ENCODE data around the gene MT1F. TPM values are rescaled to one million over a fixed set of nuclear protein-coding genes. Genes with fewer than 3 reads are reported as not detected.
"Not testable (repeated sequence)": the region's sequence is repeated elsewhere in the genome, so short reads cannot be mapped to it uniquely, and the experiment has no call there.

MT1F gene
- polyA plus RNA-seq, 4 donors = 4.9 to 73.8 (median 49.8) TPM

- DNase-seq (ENCODE audit: low read depth in 4 of 4, low spot score in 3 of 4) = no peak
Observed at GRCh38 chr16:56641166-56641565, 16.6 kb upstream of the MT1F start.

DNA sequence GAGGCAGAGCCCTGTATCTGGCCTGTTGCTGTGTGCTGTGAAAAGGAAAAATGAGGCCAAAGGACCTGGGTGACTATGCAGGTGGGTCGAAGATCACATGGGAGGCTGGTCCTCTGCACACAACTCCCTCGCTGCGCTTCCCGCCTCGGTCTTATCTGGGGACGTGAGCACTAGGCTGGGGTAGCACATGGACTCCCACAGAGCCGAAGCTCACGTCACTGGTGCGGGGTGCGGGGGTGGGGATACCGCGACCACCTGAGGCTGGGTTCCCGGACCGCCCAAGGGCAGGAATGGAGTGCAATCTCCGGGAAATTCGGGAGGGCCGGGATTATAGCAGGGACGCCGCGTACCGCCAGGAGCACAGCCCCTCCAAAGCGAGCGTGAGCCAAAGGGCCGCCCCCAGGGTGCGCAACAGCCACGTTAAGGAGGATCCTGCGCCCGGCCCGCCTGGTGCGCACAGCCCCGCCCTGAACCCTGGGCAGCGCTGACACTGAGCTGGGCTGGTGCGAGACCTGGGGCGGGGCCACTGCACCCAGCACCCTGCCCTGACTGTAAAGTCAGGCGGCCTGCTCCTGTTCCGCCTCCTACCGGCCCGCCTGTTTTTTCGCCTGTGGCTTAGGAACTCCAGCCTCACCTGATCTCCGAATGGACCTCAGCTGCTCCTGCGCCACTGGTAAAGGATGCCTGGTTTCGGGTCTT is 14.5 kb upstream of the MT1F start:
- no peak for DNase-seq (ENCODE audit: low read depth in 4 of 4, low spot score in 3 of 4)

GRCh38 chr16:56643833-56644232 is 13.9 kb upstream of the MT1F start:
- DNase-seq (ENCODE audit: low read depth in 4 of 4, low spot score in 3 of 4) = no peak

GRCh38 chr16:56645311-56645710 is 12.4 kb upstream of the MT1F start:
- DNase-seq (ENCODE audit: low read depth in 4 of 4, low spot score in 3 of 4) = no peak

GRCh38 chr16:56645838-56646237 is 11.9 kb upstream of the MT1F start:
- DNase-seq (ENCODE audit: low read depth in 4 of 4, low spot score in 3 of 4) = no peak

- no peak for DNase-seq (ENCODE audit: low read depth in 4 of 4, low spot score in 3 of 4)
Observed at GRCh38 chr16:56647641-56648431, 9.9 kb upstream of the MT1F start.

DNA sequence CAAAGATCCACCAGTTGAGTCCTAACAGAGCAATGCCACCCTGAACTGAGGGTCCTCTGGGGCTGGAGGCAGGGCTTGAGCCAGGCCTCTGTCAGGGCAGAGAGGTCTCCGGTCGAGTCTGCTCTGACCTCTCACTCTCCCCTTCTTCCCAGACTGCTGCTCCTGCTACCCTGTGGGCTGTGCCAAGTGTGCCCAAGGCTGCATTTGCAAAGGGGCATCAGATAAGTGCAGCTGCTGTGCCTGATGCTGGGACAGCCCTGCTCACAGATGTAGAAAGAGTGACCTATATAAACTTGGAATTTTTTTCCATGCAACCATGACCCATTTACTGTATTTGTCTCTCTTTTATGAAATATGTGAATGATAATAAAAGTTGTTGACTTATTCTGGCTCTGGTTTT is 8.5 kb upstream of the MT1F start:
- DNase-seq (ENCODE audit: low read depth in 4 of 4, low spot score in 3 of 4) = no peak

- DNase-seq (ENCODE audit: low read depth in 4 of 4, low spot score in 3 of 4) = no peak
Observed at GRCh38 chr16:56649820-56650219, 7.9 kb upstream of the MT1F start.

DNA sequence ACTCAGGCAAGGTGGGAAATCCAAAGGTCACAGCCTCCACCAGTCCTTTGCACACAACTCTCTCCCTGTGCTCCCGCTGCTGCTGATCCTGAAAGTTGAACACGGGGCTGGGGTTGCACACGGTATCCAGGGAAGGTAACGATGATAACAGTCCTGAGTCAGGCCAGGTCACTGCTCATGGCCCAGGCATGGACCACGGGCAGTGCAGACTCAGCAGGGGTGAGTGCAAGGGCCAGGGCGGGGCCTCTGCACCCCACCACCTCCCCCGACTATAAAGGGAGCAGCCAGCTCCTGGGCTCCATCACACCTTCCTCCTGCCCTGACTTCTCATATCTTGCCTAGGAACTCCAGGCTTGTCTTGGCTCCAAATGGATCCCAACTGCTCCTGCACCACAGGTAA is 6.2 kb upstream of the MT1F start, which contains the start of gene MT1B:
MT1B (plus strand) TSS at position 301 of the 400 bp plus-strand sequence; CDS start at position 369, 68 bp downstream.
- no peak for DNase-seq (ENCODE audit: low read depth in 4 of 4, low spot score in 3 of 4)

- no peak for DNase-seq (ENCODE audit: low read depth in 4 of 4, low spot score in 3 of 4)
Observed at GRCh38 chr16:56652600-56652999, 5.2 kb upstream of the MT1F start.

GRCh38 chr16:56653218-56653617 is 4.5 kb upstream of the MT1F start:
- DNase-seq (ENCODE audit: low read depth in 4 of 4, low spot score in 3 of 4) = no peak

GRCh38 chr16:56658327-56658875 is 642 bp downstream of the MT1F start:
- DNase-seq (ENCODE audit: low read depth in 4 of 4, low spot score in 3 of 4) = no peak

- DNase-seq (ENCODE audit: low read depth in 4 of 4, low spot score in 3 of 4) = no peak
Observed at GRCh38 chr16:56662357-56663354, 4.9 kb downstream of the MT1F start.

- no peak for DNase-seq (ENCODE audit: low read depth in 4 of 4, low spot score in 3 of 4)
Observed at GRCh38 chr16:56664506-56664905, 6.7 kb downstream of the MT1F start.

- DNase-seq (ENCODE audit: low read depth in 4 of 4, low spot score in 3 of 4) = not testable (repeated sequence)
Observed at GRCh38 chr16:56665286-56666261, 7.8 kb downstream of the MT1F start.

DNA sequence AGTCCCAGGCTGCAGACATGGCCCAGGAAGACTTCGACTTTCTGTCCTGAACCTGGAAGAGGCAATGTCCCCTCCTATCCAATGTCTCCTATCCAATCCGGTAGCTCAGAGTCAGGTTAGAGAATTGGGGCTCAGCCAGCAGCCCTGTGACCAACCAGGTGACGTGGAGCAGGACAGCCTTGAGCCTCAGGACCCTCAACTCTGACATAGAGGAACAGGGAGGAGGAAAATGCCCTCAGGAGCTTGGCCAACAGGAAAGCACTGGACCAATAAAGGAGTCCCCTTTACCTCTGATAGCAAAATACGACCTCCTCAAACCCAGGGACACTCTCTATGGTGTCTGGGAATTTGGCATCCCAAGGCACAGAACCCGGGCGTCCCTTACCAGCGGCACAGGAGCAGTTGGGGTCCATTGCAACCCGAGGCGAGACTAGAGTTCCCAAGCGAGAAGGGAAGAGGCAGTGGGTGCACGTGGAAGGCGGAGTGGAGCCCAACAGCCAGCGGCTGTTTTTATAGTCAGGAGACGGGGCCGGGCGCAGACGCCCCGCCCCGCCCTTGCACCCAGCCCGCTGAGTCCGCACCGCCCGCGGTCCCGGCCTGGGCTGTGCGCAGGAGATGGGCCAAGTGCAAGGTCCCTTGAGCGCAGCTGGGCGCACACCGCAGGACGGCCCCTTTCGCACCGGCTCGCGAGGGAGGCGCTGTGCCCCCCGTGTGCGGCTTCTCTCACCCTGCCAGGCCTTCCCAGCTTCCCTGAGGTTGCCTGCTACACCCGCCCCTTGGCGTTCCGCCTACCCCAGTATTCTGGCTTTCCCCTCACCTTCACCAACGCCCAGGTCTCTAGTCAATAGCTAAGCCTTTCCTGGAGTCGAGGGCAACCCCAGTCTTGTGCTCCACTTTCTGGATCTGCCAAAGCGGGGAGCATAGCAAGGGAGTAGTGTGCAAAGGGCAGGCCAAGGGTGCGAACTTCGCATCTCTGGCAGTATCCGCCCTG is 10.1 kb downstream of the MT1F start, which contains the start of gene MT1G:
MT1G (minus strand) TSS at position 485 of the 991 bp plus-strand sequence; CDS start at position 413, 72 bp downstream.
- no peak for DNase-seq (ENCODE audit: low read depth in 4 of 4, low spot score in 3 of 4)

DNA sequence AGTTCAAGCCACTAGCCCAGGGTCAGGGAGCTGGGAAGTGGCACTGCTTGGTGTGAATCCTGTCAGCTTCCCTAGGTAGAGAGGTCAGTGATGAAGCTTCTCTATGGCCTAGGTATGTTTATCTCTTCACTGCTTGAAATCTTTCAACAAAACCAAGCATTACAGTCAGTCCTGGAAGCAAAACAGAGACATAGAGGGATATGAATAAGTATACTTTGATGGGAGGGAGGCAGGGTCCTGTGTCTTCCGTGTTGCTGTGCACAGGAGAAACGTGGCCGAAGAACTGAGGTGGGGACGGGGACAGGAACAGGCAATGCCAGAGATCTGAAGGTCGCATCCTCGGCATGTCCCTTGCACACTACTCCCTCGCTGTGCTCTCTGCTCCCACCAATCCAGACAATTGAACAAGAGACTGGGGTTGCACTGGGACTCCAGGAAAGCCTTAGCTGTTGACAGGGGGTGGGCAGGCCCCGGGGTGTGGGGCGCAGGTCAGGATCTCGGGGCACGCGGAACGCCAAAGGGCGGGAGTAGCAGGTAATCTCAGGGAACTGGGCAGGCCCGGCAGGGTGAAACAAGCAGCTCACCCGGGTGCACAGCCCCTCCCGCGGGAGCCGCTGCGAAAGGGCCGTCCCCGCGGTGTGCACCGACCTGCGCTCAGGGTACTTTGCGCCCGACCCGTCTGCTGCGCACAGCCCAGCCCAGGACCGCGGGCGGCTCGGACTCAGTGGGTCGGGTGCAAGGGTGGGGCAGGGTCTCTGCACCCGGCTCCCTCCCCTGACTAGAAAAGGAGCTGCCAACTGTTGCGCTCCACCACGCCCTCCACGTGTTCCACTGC is 11.5 kb downstream of the MT1F start, which contains the start of gene MT1H:
MT1H (plus strand) TSS at position 810 of the 835 bp plus-strand sequence. CDS start 71 bp downstream, outside the sequence.
- DNase-seq (ENCODE audit: low read depth in 4 of 4, low spot score in 3 of 4) = no peak

Data from left renal pelvis (tissue), 4 donors.